Stimulated activated CD4-positive, alpha-beta T cell treated with anti-CD3 and anti-CD28 coated beads, Interleukin-15, amount 100 ng/mL, for 1 hour (primary cell): ENCODE data around the gene EDEM2.
"Not testable (repeated sequence)": the region's sequence is repeated elsewhere in the genome, so short reads cannot be mapped to it uniquely, and the experiment has no call there.

Source experiments
- DNase-seq, 2 donors: peaks; one replicate each; pipeline ENCODE4 v3.0.0-alpha.2; 2020; ENCODE audit warnings: low read depth in 1 of 2, low spot score in 1 of 2

The EDEM2 gene

GRCh38 chr20:35146920-35147574 is at the start of gene EDEM2:
EDEM2 (minus strand) TSS chr20:35147336; CDS start chr20:35147258, 78 bp downstream.
- DNase-seq: peak; percentile 87 to 89

- DNase-seq: no peak
These were observed 49.2 kb upstream of the EDEM2 start for GRCh38 chr20:35196313-35196712.

- not testable (repeated sequence) for DNase-seq
These were observed 46.1 kb upstream of the EDEM2 start for GRCh38 chr20:35193031-35193791.

GRCh38 chr20:35192118-35192872 is 45.2 kb upstream of the EDEM2 start:
- no peak for DNase-seq

- no peak for DNase-seq
These were observed 44.4 kb upstream of the EDEM2 start for GRCh38 chr20:35191419-35192117.

GRCh38 chr20:35190556-35190955 is 43.4 kb upstream of the EDEM2 start:
- no peak for DNase-seq

GRCh38 chr20:35189223-35189622 is 42.1 kb upstream of the EDEM2 start:
- DNase-seq: not testable (repeated sequence)

GRCh38 chr20:35187584-35188190 is 40.6 kb upstream of the EDEM2 start:
- no peak for DNase-seq

- DNase-seq: not testable (repeated sequence)
These were observed 39.7 kb upstream of the EDEM2 start for GRCh38 chr20:35186691-35187289.

- no peak for DNase-seq
These were observed 34.6 kb upstream of the EDEM2 start for GRCh38 chr20:35181731-35182130.

- no peak for DNase-seq
These were observed 33.1 kb upstream of the EDEM2 start for GRCh38 chr20:35180266-35180665.

- DNase-seq: no peak
These were observed 32.4 kb upstream of the EDEM2 start for GRCh38 chr20:35179292-35180212.

- no peak for DNase-seq
These were observed 29.0 kb upstream of the EDEM2 start for GRCh38 chr20:35176132-35176531.

- no peak for DNase-seq
These were observed 27.5 kb upstream of the EDEM2 start for GRCh38 chr20:35174458-35175216.

- no peak for DNase-seq
These were observed 26.5 kb upstream of the EDEM2 start for GRCh38 chr20:35173576-35174192.

GRCh38 chr20:35172434-35172806 is 25.3 kb upstream of the EDEM2 start:
- DNase-seq: no peak

- DNase-seq: no peak
These were observed 24.8 kb upstream of the EDEM2 start, which contains the start of gene PROCR for GRCh38 chr20:35171753-35172433. PROCR (plus strand) TSS chr20:35172072; CDS start chr20:35172155, 83 bp downstream.

- no peak for DNase-seq
These were observed 24.3 kb upstream of the EDEM2 start for GRCh38 chr20:35171438-35171752.
